Psoas muscle (tissue), 8 donors: ENCODE data around the gene MBD1. TPM values are rescaled to one million over a fixed set of nuclear protein-coding genes. Genes with fewer than 3 reads are reported as not detected.

Experiments
- ATAC-seq, 4 donors: fragments of 200-7000 bp; cut with Tn5 transposase; one replicate each; pipeline ENCODE4 v1.9.1; 2020; ENCODE audit warnings: moderate library complexity in 3 of 4, mild to moderate bottlenecking in 2 of 4
- DNase-seq, 2 donors: peaks; one replicate each; pipeline ENCODE4 v3.0.0-alpha.2; 2020
- H3K27ac ChIP-seq: fragments of 200-600 bp; one replicate; pipeline ENCODE4 v1.8.0; 2022
- H3K27me3 ChIP-seq, 3 donors: fragments of 200-600 bp in 1 of 3; one replicate each; pipeline versions ENCODE4 v1.6.1 to v1.8.0; 2013 to 2022; ENCODE audit warnings: low read length in 2 of 3, mild to moderate bottlenecking in 2 of 3, moderate library complexity in 1 of 3; ENCODE audit not compliant: insufficient read depth in 3 of 3
- H3K36me3 ChIP-seq, 2 donors: fragments of 200-600 bp in 1 of 2; one replicate each; pipeline versions ENCODE4 v1.6.1 to v1.8.0; 2013 to 2022; ENCODE audit warnings: low read depth in 1 of 2, mild to moderate bottlenecking in 1 of 2, moderate library complexity in 1 of 2; ENCODE audit not compliant: insufficient read depth in 1 of 2
- H3K4me1 ChIP-seq: fragments of 200-600 bp; one replicate; pipeline ENCODE4 v1.8.0; 2022
- H3K4me3 ChIP-seq: fragments of 200-600 bp; one replicate; pipeline ENCODE4 v1.8.0; 2022; ENCODE audit warnings: mild to moderate bottlenecking
- H3K9me3 ChIP-seq: fragments of 200-600 bp; one replicate; pipeline ENCODE4 v1.8.0; 2022
- CTCF ChIP-seq: fragments of 200-600 bp; IDR thresholded peaks from one replicate; pipeline ENCODE4 v1.8.0; 2022; ENCODE audit warnings: antibody characterized with exemption
- WGBS, 3 donors: extraction: QIAGEN DNeasy Blood & Tissue Kit; methylation state at CpG; one replicate each; pipeline versions ENCODE4 v1.1.6 to v1.1.7; 2013; 5-methylcytosine and 5-hydroxymethylcytosine counted together
- intact Hi-C, 2 donors: fragments of 100-400 bp; cut with DNase I; formaldehyde crosslinking; loops; one replicate each; pipeline versions ENCODE4 v1.11.0 to v1.14.2; 2022
- polyA plus RNA-seq, 3 donors: library from polyadenylated mRNA; stranded (reverse); fragments of 200-250 nt; gene quantifications; one replicate each; pipeline ENCODE4 v1.2.3, GENCODE V29; 2013
- total RNA-seq, 4 donors: library from RNA; stranded (reverse); fragmentation: NEBNext Ultra II Directional in 2 of 4; extraction: Animal tissue kit (Norgen Biotek cat#: 25700) in 2 of 4; gene quantifications; one replicate each; pipeline versions ENCODE4 v1.2.1 to v1.2.4, GENCODE V29; 2021 to 2023
- donor health status: healthy with polysubstance abuse.
- donor health status: DM: no; HTN: no; CAD: no; lungs with moderate emphysema.
- donor health status: Bipolar disorder and iron deficiency.
- donor health status: healthy.
- donor health status: DM: yes; HTN: yes; CAD: no.
- donor health status: DM: no; HTN: no; CAD: no.
- donor health status: DM: no; HTN: no; CAD: no.
- donor health status: DM: yes; HTN: yes; CAD: no.

Gene MBD1
- total and polyA plus RNA-seq, 7 donors, result 33.5 to 97.6 (median 52.6) TPM

- Histone ChIP-seq H3K27me3 (peaks cover 0 to 25% (median 3%) of the 10 kb centered on the region in 3 donors), H3K27ac (no peak overlapping the region), H3K4me1 (no peaks in the 10 kb centered on the region), H3K4me3 (no peak overlapping the region), H3K9me3 (peaks cover 9% of the 10 kb centered on the region), H3K36me3 (no peaks in the 10 kb centered on the region)
- ATAC-seq, result no peak
- whole genome bisulfite sequencing, 3 donors, result 58 to 63% (median 58%) methylated on average over 8 of the region's 8 CpGs
- no peak for TF ChIP-seq CTCF
- intact Hi-C loops, result no loop called here
- no peak for DNase-seq
Observed at GRCh38 chr18:50306944-50307343, 25.6 kb upstream of the MBD1 start.

GRCh38 chr18:50301074-50301473 lies 19.8 kb upstream of the MBD1 start:
- intact Hi-C loops, result no loop called here
- no peak overlapping the region for H3K27ac ChIP-seq
- DNase-seq (no peak), ATAC-seq (no peak)
- no peak for TF ChIP-seq CTCF
- 56 to 70% (median 59%) methylated on average over 5 of the region's 5 CpGs for WGBS, 3 donors
- H3K27me3 ChIP-seq, result peaks cover 6 to 53% (median 7%) of the 10 kb centered on the region in 3 donors
- H3K36me3 ChIP-seq, result no peaks in the 10 kb centered on the region
- H3K9me3 ChIP-seq, result peaks cover 9% of the 10 kb centered on the region
- no peak overlapping the region for H3K4me3 ChIP-seq
- H3K4me1 ChIP-seq, result no peaks in the 10 kb centered on the region

- intact Hi-C loops, result no loop called here
- H3K36me3 ChIP-seq, result no peaks in the 10 kb centered on the region
- peaks cover 4% of the 10 kb centered on the region for H3K9me3 ChIP-seq
- TF ChIP-seq CTCF, result no peak
- H3K4me3 ChIP-seq, result no peak overlapping the region
- H3K27ac ChIP-seq, result no peak overlapping the region
- 67 to 79% (median 78%) methylated on average over 7 of the region's 7 CpGs for WGBS, 3 donors
- ATAC-seq (no peak), DNase-seq (no peak)
- peaks cover 6 to 53% (median 7%) of the 10 kb centered on the region in 3 donors for H3K27me3 ChIP-seq
- H3K4me1 ChIP-seq, result no peaks in the 10 kb centered on the region
Observed at GRCh38 chr18:50299626-50300388, 18.5 kb upstream of the MBD1 start.

GRCh38 chr18:50298443-50299284 lies 17.3 kb upstream of the MBD1 start:
- Histone ChIP-seq H3K9me3 (no peaks in the 10 kb centered on the region), H3K4me3 (peak overlapping the region; percentile 60), H3K27ac (no peak overlapping the region), H3K27me3 (peaks cover 4 to 43% (median 7%) of the 10 kb centered on the region in 3 donors), H3K4me1 (no peaks in the 10 kb centered on the region), H3K36me3 (no peaks in the 10 kb centered on the region)
- intact Hi-C loops, result no loop called here
- 18 to 27% (median 20%) methylated on average over 32 to 48 of the region's 49 CpGs for WGBS, 3 donors
- ATAC-seq (peak in 1 of 4 donors; percentile 33), DNase-seq (peak in 1 of 2 donors; percentile 14)
- TF ChIP-seq CTCF, result no peak
